Activated naive CD4-positive, alpha-beta T cell treated with anti-CD3 and anti-CD28 coated beads, Interleukin-2, amount 50 U/mL, for 24 hours (primary cell): ENCODE results near the gene GCC2.
"Not testable (repeated sequence)": the region's sequence is repeated elsewhere in the genome, so short reads cannot be mapped to it uniquely, and the experiment has no call there.

Source experiments
- H3K27ac Mint-ChIP-seq: one replicate; pipeline ENCODE4 v1.8.0; 2021; ENCODE audit warnings: mild to moderate bottlenecking, mixed read lengths
- H3K27me3 Mint-ChIP-seq: one replicate; pipeline ENCODE4 v1.8.0; 2021; ENCODE audit warnings: mixed read lengths
- H3K36me3 Mint-ChIP-seq: one replicate; pipeline ENCODE4 v1.8.0; 2021; ENCODE audit warnings: mixed read lengths
- H3K4me1 Mint-ChIP-seq: one replicate; pipeline ENCODE4 v1.8.0; 2021; ENCODE audit warnings: mixed read lengths
- H3K4me3 Mint-ChIP-seq: one replicate; pipeline ENCODE4 v1.8.0; 2021; ENCODE audit warnings: mild to moderate bottlenecking, mixed read lengths
- H3K9me3 Mint-ChIP-seq: one replicate; pipeline ENCODE4 v1.8.0; 2021; ENCODE audit warnings: mixed read lengths

The GCC2 gene

GRCh38 chr2:108533832-108534583, 85.0 kb downstream of the GCC2 start, which contains the start of gene LIMS1:
Gene LIMS1 (plus strand): TSS chr2:108534470. CDS start chr2:108534563, 93 bp downstream.
- no peaks in the 10 kb centered on the region for H3K9me3 Mint-ChIP-seq
- peak within 1 kb of the TSS; percentile 88 for H3K27ac Mint-ChIP-seq
- H3K36me3 Mint-ChIP-seq, result no peaks in the 10 kb centered on the region
- peaks cover 34% of the 10 kb centered on the region for H3K4me1 Mint-ChIP-seq
- H3K27me3 Mint-ChIP-seq, result no peaks in the 10 kb centered on the region
- H3K4me3 Mint-ChIP-seq, result peak within 1 kb of the TSS; percentile 96

- H3K27ac Mint-ChIP-seq, result peak overlapping the region; percentile 88
- no peaks in the 10 kb centered on the region for H3K27me3 Mint-ChIP-seq
- peak overlapping the region; percentile 96 for H3K4me3 Mint-ChIP-seq
- peaks cover 34% of the 10 kb centered on the region for H3K4me1 Mint-ChIP-seq
- no peaks in the 10 kb centered on the region for H3K9me3 Mint-ChIP-seq
- H3K36me3 Mint-ChIP-seq, result no peaks in the 10 kb centered on the region
Observed at GRCh38 chr2:108534584-108535356, 85.8 kb downstream of the GCC2 start.

GRCh38 chr2:108535357-108535631, 86.3 kb downstream of the GCC2 start:
- Mint-ChIP-seq H3K27me3 (no peaks in the 10 kb centered on the region), H3K36me3 (no peaks in the 10 kb centered on the region), H3K4me3 (peak overlapping the region; percentile 96), H3K4me1 (peaks cover 34% of the 10 kb centered on the region), H3K27ac (no peak overlapping the region), H3K9me3 (no peaks in the 10 kb centered on the region)

GRCh38 chr2:108536133-108536780, 87.3 kb downstream of the GCC2 start:
- Mint-ChIP-seq H3K27ac (no peak overlapping the region), H3K9me3 (no peaks in the 10 kb centered on the region), H3K36me3 (no peaks in the 10 kb centered on the region), H3K4me3 (no peak overlapping the region), H3K4me1 (peaks cover 26% of the 10 kb centered on the region), H3K27me3 (no peaks in the 10 kb centered on the region)

DNA sequence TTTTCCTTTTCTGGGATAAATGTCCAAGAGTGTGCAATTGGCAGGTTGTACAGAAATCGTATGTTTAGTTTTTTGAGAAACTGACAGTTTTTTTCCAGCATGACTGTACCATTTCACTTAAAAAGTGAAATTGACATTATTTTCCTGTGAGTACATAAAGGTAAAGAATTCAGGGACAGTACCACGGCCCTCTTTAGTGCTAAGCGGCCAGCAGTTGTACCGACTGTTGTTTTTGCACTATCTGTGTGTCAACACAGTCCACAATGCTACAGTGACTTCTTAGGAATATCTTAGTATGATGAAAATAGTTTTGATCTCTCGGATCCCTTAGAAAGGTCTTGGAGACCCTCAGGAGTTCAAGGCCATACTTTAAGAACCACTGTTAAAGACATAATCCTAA, 87.9 kb downstream of the GCC2 start:
- Mint-ChIP-seq H3K4me3 (no peak overlapping the region), H3K4me1 (peaks cover 26% of the 10 kb centered on the region), H3K36me3 (no peaks in the 10 kb centered on the region), H3K27me3 (no peaks in the 10 kb centered on the region), H3K9me3 (no peaks in the 10 kb centered on the region), H3K27ac (no peak overlapping the region)

DNA sequence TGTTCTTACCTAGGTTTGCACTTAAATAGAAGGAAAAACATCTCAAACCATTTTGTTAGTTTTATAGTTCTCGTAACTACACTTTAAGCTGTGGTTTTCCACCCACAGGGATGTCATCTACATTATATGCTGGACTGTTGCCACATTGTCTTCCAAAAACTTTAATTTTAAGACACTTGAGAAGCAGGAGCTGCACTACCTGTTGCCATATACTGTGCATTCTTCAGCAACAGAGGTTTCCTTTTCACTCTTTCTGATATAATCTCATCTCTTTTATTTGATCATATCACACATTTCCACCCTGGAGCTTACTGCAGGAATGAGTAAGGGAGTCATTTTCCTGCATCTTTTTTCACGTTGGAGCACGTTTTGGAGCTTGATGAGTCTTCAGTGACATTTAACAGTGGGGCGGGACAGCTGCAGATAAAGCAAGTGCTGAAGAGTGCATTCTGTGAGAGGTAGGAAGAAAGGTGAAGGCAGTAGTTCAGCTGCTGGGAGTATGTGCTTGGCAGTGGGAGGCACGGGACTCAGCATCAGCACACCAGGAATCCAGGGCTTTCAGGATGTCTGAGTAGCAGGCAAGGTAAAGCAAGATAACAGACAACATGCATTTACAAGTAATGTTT, 89.1 kb downstream of the GCC2 start:
- Mint-ChIP-seq H3K27me3 (no peaks in the 10 kb centered on the region), H3K36me3 (no peaks in the 10 kb centered on the region), H3K27ac (no peak overlapping the region), H3K9me3 (no peaks in the 10 kb centered on the region), H3K4me3 (no peak overlapping the region), H3K4me1 (peaks cover 23% of the 10 kb centered on the region)

DNA sequence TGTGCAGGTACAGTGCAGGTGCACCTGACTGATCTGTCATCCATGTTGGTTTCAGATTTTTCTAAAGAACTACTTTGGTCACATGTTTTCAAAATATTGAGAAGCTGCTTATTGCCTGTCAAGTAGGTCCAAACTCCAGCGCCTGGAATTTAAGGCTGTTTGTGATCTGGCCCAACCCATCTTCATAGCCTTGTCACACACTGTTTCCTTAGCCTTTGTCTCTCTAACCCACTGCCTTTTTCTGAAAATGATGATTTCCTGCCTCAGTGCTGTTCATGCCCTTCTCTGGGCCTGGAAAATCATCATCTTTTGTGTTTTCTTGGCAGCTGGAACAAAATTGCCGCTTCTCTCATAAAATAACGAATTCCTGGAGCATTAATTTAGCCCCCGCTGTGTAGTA, 92.4 kb downstream of the GCC2 start:
- no peak overlapping the region for H3K27ac Mint-ChIP-seq
- H3K4me3 Mint-ChIP-seq, result no peak overlapping the region
- peaks cover 4% of the 10 kb centered on the region for H3K4me1 Mint-ChIP-seq
- peaks cover 2% of the 10 kb centered on the region for H3K36me3 Mint-ChIP-seq
- no peaks in the 10 kb centered on the region for H3K9me3 Mint-ChIP-seq
- H3K27me3 Mint-ChIP-seq, result no peaks in the 10 kb centered on the region

GRCh38 chr2:108542071-108542470, 93.1 kb downstream of the GCC2 start:
- H3K4me3 Mint-ChIP-seq, result no peak overlapping the region
- H3K9me3 Mint-ChIP-seq, result no peaks in the 10 kb centered on the region
- peaks cover 2% of the 10 kb centered on the region for H3K36me3 Mint-ChIP-seq
- no peaks in the 10 kb centered on the region for H3K27me3 Mint-ChIP-seq
- H3K27ac Mint-ChIP-seq, result no peak overlapping the region
- peaks cover 4% of the 10 kb centered on the region for H3K4me1 Mint-ChIP-seq

GRCh38 chr2:108547606-108548005, 98.6 kb downstream of the GCC2 start:
- no peaks in the 10 kb centered on the region for H3K9me3 Mint-ChIP-seq
- no peak overlapping the region for H3K4me3 Mint-ChIP-seq
- H3K4me1 Mint-ChIP-seq, result no peaks in the 10 kb centered on the region
- no peaks in the 10 kb centered on the region for H3K27me3 Mint-ChIP-seq
- no peak overlapping the region for H3K27ac Mint-ChIP-seq
- peaks cover 2% of the 10 kb centered on the region for H3K36me3 Mint-ChIP-seq

DNA sequence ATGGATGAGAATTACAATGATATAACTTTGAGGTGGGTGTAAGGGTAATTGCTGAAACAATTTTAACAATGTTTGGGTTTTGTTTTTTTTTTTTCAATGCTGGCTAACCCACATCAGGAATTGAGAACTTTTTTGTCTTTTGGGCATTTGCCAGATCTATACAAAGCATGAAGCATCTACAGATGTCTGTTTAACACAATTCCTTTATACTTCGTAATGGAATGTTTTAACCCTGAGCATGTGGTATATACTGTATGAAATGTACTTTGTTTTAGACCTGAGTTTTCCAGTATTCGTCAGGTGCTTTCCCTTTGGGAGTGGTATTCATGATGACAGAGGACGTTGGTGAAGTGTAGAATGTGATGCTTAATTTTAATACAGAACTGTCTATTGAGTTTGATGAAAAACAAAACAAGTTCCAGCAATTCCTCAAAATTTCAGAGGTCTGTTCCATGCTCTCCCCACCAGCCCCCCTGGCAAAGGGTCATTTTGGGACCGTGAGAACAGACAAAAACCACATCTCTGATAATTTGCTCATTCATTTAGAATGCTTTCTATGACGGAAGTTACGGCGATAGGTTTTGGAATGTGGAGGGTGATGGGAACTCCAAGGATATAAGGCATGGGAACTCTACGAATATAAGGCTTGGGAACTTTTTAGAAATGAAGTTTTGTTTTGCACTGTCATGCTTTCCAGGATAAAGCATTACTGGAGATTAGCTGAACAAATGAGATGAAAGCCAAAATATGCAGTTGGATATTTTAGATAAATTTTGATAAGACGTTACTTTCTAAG, 99.4 kb downstream of the GCC2 start:
- no peaks in the 10 kb centered on the region for H3K4me1 Mint-ChIP-seq
- H3K27me3 Mint-ChIP-seq, result no peaks in the 10 kb centered on the region
- no peaks in the 10 kb centered on the region for H3K9me3 Mint-ChIP-seq
- H3K36me3 Mint-ChIP-seq, result peaks cover 2% of the 10 kb centered on the region
- no peak overlapping the region for H3K27ac Mint-ChIP-seq
- no peak overlapping the region for H3K4me3 Mint-ChIP-seq

GRCh38 chr2:108552566-108552965, 103.6 kb downstream of the GCC2 start:
- H3K9me3 Mint-ChIP-seq, result no peaks in the 10 kb centered on the region
- H3K4me3 Mint-ChIP-seq, result no peak overlapping the region
- no peaks in the 10 kb centered on the region for H3K4me1 Mint-ChIP-seq
- no peak overlapping the region for H3K27ac Mint-ChIP-seq
- no peaks in the 10 kb centered on the region for H3K27me3 Mint-ChIP-seq
- no peaks in the 10 kb centered on the region for H3K36me3 Mint-ChIP-seq

GRCh38 chr2:108553209-108553919, 104.4 kb downstream of the GCC2 start:
- Mint-ChIP-seq H3K36me3 (no peaks in the 10 kb centered on the region), H3K27me3 (no peaks in the 10 kb centered on the region)

GRCh38 chr2:108554528-108554927, 105.5 kb downstream of the GCC2 start:
- Mint-ChIP-seq H3K4me1 (no peaks in the 10 kb centered on the region), H3K4me3 (no peak overlapping the region), H3K27ac (no peak overlapping the region), H3K27me3 (no peaks in the 10 kb centered on the region), H3K36me3 (no peaks in the 10 kb centered on the region), H3K9me3 (no peaks in the 10 kb centered on the region)

More at GRCh38 chr2:108553209-108553919, 104.4 kb downstream of the GCC2 start:
- no peaks in the 10 kb centered on the region for H3K4me1 Mint-ChIP-seq
- no peak overlapping the region for H3K4me3 Mint-ChIP-seq
- H3K27ac Mint-ChIP-seq, result no peak overlapping the region
- no peaks in the 10 kb centered on the region for H3K9me3 Mint-ChIP-seq

GRCh38 chr2:108555572-108555971, 106.6 kb downstream of the GCC2 start:
- no peaks in the 10 kb centered on the region for H3K4me1 Mint-ChIP-seq
- H3K4me3 Mint-ChIP-seq, result no peak overlapping the region
- no peaks in the 10 kb centered on the region for H3K27me3 Mint-ChIP-seq
- no peak overlapping the region for H3K27ac Mint-ChIP-seq
- H3K36me3 Mint-ChIP-seq, result no peaks in the 10 kb centered on the region
- no peaks in the 10 kb centered on the region for H3K9me3 Mint-ChIP-seq

DNA sequence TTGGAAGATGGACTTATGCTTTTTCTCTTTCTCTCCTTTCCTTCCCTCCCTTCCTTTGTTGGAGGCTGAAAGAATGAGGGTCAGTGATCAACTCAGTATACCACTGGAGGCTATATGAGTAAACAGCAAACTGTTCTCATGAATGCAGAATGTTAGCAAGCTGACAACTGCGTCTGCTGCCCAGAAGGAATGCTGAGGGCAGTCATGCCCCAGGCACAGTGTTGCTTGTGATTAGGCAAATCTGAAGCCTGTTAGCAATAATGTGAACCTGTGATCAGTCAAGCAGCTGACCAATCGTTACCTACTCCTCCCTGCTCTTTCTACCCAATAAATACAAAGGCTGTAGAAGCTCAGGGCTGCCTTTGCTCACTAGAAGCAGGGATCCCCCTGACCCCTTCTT, 107.6 kb downstream of the GCC2 start:
- not testable (repeated sequence) for H3K36me3 Mint-ChIP-seq, H3K4me1 Mint-ChIP-seq, H3K4me3 Mint-ChIP-seq, H3K27me3 Mint-ChIP-seq, H3K27ac Mint-ChIP-seq, H3K9me3 Mint-ChIP-seq
